GM18498 (cell line): ENCODE data around the gene SKAP2.

Source experiments
- ATAC-seq: cut with Tn5 transposase; IDR thresholded peaks from one replicate; pipeline ENCODE4 v1.9.1; 2021; ENCODE audit warnings: mild to moderate bottlenecking, moderate library complexity; ENCODE audit not compliant: unreplicated experiment

SKAP2 gene

DNA sequence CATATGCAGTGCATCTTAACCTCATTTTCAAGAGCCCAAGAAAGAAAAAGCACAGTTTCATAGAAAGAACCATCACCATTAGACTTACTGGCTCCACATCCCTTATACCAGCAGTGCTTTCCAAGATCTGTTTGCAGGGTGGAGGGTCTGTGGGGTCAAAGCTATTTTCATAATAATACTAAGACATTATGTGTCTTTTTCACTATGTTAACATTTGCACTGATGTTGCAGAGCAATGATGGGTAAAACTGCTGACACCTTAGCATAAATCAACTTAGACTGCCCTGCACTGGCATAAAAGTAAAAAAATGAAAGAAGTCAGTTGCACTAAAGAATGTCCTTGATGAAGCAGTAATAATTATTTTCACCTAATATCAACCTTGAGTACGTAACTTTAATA, 166.2 kb downstream of the SKAP2 start:
- ATAC-seq, result no peak

DNA sequence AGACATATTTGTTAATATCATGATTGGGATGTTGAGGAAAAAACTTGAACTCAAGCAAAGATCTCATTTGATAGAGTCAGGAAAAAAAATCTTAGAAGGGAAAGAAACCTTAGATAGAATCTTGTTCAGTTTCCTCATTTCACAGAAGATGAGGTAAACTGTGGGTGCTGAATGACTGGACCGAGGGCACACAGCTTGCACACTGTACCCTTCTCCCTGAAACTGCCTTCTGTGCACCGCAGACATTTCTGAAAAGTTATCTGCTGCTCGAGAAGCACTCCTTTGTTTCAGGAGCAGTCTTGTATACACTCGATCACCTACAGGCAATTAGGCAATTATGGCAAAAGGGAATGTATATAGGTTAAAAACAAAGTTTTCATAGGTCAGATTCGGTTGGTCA, 167.4 kb downstream of the SKAP2 start:
- no peak for ATAC-seq

DNA sequence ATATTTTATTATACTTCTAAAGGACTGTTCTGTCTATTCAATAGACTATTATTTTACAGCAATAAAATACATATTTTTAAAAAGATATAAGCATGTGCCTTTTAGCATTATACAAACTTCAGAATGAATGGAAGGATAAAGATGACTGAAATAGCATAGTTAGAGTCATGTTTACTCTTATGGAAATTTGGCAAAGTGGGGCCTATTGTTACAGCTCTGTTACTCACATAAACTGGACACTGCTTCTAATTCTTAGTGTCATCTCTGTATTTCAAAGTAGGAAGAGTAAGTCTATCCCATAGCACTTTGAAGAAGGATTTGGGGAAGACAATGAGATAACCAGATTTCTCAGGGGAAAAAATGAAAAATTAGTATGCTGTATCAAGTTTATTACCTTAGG, 168.2 kb downstream of the SKAP2 start:
- ATAC-seq, result no peak

DNA sequence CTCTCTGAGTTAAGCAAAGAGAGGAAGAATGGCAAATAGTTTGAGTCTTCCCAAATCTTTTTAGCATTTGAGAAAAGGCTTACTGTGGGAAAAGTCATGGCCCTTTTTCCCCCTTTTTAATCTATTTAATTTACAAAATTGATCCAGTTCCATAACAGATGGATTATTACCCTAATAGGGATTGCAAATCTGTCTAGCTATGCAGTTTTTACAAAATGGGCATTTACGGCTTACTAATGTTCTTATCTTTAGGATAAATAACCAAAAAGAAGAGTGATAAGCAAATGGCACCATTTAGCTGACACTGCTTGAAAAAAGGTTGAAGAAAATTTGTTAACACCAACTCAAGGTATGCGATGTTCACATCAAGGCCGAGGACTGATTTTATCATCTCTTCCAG, 169.7 kb downstream of the SKAP2 start:
- no peak for ATAC-seq

DNA sequence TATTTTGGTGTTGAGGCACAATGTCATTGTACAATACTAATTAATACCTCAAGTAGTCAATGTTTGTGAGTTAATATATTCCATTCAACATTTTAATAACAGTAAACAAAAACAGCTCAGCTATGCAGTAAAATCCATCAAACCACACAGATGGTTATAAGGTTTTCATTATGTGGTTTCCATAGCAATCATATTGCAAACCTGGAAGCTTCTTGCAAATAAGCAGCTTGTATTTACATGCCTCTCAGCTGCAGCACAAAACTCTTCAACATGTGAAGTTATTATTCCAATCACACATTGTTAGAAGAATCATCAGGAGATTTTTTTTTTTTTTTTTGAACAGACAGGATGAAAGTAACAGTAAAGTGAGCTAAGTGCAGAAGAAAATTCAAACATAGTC, 170.2 kb downstream of the SKAP2 start:
- ATAC-seq, result no peak

DNA sequence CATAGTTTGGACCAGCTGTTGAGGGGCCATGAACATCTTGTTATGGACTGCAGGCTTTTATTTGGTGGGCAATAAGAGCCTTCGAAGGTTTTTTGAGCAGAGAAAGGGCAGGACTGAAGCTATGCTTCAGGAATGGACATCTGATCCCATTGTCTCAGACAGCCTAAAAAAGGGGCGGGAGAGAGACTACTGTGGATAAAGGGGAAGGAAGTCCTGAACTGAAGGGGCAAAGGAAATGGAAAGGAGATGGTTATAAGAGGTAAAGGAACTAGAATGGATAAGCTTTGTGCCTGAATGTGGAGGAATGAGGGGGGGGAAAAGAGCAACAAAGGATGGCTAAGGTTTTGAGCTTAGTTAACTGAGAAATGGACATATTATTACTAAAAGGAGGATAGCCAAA, 172.5 kb downstream of the SKAP2 start:
- no peak for ATAC-seq

DNA sequence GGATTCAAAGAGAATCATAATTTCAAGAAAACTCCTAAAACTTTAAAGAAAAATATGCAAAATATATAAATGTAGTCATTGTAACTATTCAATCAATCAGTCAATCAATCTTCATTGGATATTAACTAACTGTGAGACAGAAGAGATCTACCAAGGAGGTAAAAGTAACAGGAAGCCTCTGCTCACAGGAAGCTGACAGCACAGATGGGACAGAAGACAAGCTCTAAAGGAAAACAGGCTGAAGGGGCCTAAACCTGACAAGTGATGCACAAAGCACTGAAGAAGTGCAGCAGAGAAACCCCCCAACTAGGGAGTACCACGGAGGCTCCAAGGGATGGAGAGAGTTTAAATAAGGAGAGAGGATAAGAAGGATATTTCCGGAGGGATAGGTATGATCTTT, 173.0 kb downstream of the SKAP2 start:
- ATAC-seq, result no peak

DNA sequence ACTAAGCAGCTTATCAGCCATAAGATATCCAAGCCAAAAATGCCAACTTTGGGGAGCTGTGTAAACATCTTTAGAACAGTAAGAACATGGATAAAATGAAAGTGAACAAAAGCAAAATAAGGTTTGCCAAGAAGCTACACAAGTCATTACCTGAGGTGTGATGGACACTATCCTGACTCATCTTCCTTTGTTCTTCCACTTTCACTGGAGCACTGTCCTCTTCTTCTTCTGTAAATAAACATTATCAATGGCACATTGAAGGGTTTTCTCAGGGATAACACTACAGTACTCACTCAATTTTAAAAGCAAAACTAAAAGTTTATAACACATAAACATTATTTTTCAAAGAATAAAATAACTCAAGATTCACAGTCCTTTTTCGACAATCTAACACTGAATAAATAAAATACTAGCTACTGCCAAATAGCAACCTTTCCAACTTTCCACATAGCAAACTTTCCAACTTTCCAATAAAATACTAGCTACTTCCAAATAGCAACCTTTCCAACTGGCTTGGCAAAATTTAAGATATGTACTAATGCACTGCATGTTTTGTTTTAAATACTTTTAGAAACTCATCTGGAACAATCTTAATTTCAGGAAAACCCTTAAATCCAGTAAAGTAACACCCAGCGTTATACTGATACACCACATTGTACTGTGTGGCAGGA, 174.1 kb downstream of the SKAP2 start:
- ATAC-seq, result no peak

DNA sequence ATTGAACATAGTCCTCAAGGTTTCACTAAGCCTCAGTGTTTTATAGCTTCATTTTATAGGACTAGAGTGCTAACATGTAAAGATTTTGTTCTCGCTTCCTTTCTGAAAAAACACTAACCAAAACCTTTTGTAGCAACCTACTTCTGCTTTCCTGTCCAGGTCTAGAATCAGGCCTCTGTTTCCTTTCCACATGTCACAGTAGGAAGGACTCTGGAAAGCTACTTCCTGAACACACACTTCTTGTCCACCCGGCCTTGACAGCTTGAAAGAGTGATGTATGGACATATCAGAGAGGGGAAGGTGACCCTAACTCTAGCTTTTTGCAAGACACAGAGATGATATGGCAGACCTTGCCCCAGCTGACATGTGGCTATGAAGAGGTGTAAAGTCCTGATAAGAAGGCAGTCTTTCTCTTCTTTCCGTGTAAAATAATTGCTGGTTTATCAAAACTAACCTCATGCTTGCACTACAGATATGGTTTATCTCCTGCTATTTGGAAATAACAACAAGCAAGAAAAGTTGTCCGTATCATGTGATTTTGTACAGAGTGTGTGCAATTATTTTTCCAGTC, 175.4 kb downstream of the SKAP2 start:
- peak; percentile 90 for ATAC-seq

DNA sequence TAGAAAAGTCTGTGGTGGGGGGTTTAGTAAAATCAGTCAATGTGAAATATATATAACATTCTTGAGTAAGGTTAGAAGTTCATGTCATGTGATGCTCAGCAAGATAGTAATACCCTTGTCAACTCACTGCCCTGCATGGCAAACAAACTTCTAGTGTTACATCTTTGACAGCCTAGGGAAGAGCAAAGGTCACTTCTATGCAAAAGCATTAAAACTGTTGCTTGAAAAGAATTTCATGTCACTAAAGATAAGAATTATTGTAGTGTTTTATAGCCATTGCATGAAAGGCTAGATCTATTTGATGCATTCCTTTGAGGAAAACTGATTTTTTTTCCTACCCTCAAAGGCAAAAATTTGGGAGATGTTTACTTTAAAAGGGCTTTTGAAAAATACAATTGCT, 176.0 kb downstream of the SKAP2 start:
- ATAC-seq, result no peak

DNA sequence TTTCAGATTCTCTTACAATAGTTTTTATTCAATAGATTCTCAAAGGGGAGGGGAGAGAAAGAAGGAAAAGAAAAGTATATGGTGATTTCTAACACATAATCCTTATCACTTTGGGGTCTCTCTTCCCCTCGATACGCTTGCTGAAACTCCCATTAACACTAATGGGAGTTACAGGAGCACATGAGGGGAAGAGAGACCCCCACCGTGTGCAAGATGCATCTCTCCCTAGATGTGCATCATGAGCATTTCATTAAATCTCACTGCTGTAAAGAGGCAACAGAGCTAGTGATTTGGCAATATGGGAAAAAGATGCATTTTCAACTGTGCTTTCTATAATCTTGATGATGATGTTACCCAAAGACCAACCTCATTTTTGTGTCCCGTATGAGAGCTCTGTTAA, 177.4 kb downstream of the SKAP2 start:
- no peak for ATAC-seq

DNA sequence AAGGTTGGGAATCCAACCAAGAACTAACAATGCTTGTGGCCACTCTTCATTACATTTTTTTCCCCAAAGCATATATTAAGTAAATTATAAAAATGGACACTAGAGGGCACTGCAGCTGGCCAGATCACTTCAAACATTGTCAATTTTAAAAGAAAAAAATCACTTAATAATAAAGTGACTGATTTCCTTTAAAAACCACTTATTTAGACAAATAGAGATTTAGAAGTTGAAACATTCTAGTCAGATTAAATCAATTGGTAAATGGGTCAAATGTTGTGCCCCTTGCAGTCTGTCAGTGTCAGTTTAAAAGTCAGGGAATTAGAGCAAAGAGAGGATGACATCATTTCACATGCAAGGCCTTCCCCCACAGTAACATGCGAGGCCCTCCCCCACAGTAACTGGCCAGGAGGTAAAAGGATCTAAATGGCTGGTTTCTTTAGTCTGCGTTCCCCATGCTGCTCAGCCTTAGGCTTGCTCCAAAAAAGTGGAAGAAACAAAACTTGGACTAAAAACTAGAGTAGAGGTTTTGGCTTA, 177.9 kb downstream of the SKAP2 start:
- no peak for ATAC-seq

DNA sequence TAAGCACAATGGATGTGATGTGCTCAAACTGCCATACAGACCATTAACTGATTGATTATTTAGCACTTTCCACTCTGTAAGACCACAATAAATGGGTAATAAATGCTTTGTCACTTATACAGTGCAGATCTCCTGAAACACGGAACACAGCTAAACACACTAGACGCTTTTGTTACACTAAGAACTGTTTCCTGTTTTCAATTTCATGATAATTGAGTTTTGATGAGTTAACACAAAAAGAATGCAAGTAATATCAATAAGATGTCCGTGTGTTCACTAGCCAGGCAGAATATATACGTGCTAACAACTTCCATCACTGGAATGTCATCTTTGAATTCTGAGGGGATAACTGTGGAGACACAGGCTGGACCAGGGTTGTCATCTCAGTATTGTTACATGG, 178.8 kb downstream of the SKAP2 start:
- ATAC-seq, result no peak

DNA sequence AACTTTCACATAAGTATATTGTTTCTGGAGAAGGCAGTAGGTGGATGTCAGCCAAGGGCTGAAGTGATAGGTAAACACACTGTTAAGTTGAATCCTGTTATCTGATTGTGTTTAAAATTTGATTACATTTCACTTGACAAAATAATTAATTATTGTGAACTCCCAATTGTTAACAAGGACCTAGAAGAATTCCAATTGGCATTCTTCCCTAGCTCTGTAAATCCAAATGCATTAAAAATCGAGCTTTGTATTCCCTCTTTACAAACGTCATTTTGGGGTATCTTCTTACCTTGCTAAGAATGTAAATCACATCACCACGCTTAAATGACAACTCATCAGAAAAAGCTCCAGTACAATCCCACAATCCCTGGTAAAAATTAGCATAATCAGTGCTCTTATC, 179.9 kb downstream of the SKAP2 start:
- ATAC-seq, result no peak

DNA sequence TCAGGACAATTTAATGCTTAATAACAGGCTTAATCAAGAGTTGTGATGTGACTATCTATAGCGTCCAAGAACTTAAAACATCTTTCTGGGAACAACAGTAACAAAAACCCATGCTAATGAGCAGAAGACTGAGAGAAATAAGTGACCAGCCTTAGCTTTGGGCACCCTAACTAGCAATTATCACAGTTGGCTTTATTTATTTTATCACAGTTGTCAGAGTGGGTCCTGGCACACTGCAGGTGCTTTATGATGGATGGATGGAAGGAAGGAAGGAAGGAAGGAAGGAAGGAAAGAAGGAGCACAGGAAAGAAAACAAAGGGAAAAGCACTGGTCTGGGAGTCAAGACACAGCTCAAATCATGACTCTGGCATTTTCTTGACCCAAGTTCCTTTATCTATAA, 181.1 kb downstream of the SKAP2 start:
- no peak for ATAC-seq

DNA sequence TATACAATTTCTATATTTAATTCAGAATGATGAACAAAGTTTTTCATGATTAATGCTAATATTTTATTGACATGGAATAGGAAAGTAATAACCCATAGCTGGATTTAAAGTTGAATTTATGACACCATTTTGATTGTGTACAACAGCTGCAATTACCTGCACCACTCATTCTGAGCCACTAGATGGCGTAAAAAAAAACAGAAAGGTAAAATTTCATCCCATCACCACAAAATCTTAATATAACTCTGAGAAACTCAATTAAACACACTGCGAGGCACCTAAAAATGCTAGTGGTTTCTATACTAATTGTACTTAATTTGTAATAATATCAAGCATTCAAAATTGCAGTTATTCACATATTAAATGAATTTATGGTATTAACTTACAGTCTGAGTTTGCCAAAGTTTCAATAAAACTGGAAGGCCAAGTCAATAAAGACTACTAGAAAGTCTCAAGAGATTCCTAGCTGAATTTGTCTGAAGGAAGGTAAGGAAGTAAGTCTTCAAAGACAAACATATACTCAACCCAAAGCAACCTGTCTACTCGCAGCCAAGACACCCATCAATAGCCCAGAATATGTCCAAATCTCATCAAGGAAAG, 182.5 kb downstream of the SKAP2 start:
- ATAC-seq, result no peak

DNA sequence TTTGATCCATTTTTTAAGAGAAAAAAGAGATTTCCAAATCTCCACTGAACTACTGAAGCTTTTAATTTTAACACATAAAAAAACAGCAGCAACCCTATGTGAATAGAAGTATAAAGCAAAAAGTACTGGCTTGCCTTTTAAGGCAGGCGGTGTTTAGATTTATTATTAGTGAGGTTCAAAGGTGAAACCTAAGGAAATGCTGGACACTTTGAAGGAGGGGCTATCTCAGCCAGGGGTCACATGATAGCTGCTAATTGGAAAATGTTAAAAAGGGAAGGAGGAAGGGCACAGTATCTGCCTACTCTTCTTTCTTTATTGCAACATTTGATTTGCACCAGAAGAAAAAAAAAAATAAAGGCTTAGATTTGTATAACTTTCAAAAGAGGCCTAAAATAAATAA, 183.8 kb downstream of the SKAP2 start:
- no peak for ATAC-seq

DNA sequence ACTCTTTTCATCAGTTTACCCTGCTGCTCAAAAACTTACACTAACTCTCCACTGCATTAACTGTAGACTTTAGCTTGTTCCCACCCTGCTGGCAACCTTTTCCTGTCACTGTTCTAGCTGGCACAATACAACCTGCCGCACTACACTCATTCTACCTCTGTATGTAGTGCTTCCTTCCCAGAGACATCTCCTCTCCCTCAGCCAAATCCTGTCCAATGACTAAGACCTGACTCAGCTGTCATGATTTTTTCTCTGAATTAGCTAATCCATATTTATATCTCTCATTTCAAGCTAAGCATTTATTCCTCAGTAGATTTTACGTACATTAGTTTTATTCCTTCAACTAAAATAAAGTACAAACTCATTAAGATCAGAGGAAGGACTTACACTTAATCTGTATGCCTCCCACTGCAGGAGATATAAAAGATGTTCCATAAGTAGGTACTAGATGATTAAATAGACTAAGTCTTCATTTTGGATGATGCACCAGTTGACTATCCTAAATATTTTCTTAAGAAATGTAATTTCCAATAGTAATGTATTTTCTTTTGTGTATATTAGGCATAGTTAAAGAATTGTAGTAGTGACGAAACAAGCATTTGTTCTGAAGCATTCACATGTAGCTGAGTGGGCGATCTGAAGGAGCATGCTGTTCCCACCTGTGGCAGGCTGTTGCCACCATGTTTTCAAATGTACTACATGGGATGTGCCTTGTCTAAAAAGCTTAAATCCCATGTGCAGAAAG, 189.1 kb downstream of the SKAP2 start:
- no peak for ATAC-seq

DNA sequence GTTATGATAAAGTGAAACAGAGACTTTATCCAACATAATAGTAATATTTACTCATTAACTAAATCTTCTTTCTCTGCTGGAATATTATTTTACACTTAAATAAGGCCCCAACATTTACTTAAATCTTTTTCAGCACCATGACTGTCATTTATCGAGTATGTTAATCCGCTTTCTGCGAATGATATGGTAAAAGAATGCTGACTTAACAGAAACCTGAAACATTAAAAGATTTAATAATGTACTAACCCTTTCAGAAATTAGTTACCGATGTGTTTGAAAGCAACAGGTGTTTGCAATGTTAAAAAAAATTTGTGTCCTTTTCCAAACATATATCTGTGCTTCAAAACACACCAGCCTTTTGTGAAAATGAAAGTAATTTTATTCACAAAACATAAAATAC, 190.5 kb downstream of the SKAP2 start:
- ATAC-seq, result no peak

DNA sequence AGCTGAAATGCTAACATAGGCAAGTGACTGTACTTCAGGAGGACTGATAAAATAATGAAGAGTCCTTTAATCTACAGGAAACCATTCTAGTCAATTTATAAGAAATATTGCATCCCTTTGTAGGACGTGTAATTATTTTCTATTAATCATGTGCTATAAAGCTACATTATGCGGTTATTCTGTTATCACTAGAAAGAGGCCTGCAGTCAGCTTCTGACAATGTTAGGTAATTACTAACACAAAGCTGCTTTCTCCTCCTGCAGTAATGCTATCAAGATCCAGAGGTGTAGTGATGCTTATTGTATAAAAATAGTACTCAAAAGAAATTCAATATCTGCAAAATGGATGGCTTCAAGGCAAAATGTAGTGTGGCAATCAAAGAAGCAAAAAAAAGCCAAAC, 191.1 kb downstream of the SKAP2 start:
- no peak for ATAC-seq

DNA sequence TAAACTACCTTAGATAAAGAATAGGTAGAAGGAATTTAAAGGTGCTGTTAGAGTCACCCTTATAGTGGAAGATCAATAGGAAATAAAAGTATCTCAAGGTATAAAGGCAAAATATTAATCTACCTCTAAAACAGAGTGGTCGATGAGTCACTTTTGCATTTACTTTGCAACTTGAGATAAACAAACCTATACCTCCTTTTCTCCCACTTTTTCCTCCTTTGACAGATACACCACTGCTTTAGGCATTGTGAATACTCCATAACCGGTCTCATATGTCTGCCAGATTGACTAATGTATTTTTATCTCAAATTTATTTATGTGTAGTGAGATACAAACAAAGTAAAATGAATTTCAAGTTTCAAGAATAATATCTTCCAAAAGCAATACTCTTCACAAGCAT, 193.5 kb downstream of the SKAP2 start:
- no peak for ATAC-seq

DNA sequence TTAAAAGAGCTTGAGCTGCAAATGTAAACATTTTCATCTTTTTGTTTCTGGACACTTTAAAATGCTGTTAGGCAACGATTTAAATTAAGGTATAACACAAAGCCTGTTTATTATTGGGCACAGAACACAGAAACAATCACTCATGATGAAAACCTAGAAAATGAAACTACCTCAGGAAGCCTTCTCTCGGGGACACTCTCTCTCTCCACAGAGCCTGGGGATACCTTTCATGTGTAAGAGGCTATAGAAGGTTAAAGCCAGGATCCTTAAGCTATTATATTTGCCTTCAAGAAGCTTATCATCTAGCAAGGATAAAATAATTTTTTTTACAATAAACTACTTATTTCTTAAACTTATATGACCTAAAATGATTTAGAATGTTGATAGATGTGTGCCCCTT, 194.1 kb downstream of the SKAP2 start:
- ATAC-seq, result no peak
